ENCODE measurements around the gene NEK8. TPM values are rescaled to one million over a fixed set of nuclear protein-coding genes. Genes with fewer than 3 reads are reported as not detected.
"Not testable (repeated sequence)": the region's sequence is repeated elsewhere in the genome, so short reads cannot be mapped to it uniquely, and the experiment has no call there.

The NEK8 gene
- total RNA-seq, 2 experiments from 2014 or later = 14.0 to 17.0 TPM

DNA sequence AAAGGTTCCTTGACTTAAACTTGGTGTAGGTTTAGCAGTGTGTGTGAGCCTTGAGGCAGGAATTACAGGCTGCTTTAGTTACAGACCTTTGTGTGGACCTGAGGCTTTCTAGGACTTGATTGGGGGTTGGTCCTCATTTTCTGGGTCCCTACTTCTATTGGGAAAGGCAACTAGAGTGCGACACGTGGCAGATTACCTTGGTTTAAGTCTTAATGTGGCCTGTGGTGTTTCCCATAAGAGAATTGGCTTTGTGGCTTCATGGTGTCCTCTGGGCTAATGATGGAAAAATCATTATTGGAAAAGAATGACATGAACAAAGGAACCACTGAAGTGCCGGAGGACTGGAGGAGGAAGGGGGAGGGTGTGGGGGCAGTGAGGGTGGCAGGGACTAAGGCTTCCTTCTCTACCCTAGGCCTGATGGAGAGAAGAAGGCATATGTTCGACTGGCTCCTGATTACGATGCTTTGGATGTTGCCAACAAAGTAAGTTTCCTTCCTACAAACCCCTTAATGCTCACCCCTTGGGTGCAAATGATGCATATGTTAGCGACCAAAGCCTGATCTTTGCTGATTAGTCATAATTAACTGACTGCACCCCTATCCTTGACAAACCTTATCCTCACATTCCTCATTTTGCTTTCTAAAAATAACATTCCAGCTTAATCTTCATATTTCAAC lies 5.3 kb upstream of the NEK8 start:
- H3K36me3 ChIP-seq (ENCODE audit: insufficient read depth, low read length) = peaks cover 60% of the 10 kb centered on the region
- DNase-seq (ENCODE audit: low spot score) = no peak
- peak overlapping the region; percentile 100 for H3K4me2 ChIP-seq (ENCODE audit: low read length)
- no peaks in the 10 kb centered on the region for H3K9me2 ChIP-seq (ENCODE audit: insufficient read depth, low read length)
- POLR2A ChIA-PET = no interaction called here
- H2AFZ ChIP-seq (ENCODE audit: low read length) = no peak overlapping the region
- no peak for TF ChIP-seq EZH2phosphoT487 (IDR thresholded peaks at IDR 0.05; ENCODE audit: borderline replicate concordance, low read depth, low read length)
- TF ChIP-seq, protein P1, sequence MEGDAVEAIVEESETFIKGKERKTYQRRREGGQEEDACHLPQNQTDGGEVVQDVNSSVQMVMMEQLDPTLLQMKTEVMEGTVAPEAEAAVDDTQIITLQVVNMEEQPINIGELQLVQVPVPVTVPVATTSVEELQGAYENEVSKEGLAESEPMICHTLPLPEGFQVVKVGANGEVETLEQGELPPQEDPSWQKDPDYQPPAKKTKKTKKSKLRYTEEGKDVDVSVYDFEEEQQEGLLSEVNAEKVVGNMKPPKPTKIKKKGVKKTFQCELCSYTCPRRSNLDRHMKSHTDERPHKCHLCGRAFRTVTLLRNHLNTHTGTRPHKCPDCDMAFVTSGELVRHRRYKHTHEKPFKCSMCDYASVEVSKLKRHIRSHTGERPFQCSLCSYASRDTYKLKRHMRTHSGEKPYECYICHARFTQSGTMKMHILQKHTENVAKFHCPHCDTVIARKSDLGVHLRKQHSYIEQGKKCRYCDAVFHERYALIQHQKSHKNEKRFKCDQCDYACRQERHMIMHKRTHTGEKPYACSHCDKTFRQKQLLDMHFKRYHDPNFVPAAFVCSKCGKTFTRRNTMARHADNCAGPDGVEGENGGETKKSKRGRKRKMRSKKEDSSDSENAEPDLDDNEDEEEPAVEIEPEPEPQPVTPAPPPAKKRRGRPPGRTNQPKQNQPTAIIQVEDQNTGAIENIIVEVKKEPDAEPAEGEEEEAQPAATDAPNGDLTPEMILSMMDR (conservative IDR thresholded peaks at IDR 0.05; ENCODE audit: low read length) = no peak
- CTCF ChIA-PET (ENCODE audit: unreplicated experiment) = no interaction called here
- H3K9me3 ChIP-seq (ENCODE audit: low read length) = no peaks in the 10 kb centered on the region
- H3K4me3 ChIP-seq (ENCODE audit: low read depth, low read length, poor library complexity, severe bottlenecking) = peak overlapping the region; percentile 88
- intact Hi-C loops (cut with micrococcal nuclease; ENCODE audit: unreplicated experiment) = no loop called here
- H4K20me1 ChIP-seq (ENCODE audit: insufficient read depth, low read length) = peaks cover 9% of the 10 kb centered on the region; the same call in 1 of the 2 replicates
- BruUV-seq (replicated peaks) = no TSS peak
- H3K79me2 ChIP-seq (ENCODE audit: insufficient read depth, low read depth, low read length) = peaks cover 35% of the 10 kb centered on the region
- peaks cover 74% of the 10 kb centered on the region for H3K4me1 ChIP-seq (ENCODE audit: insufficient read depth, low read length, poor library complexity, severe bottlenecking)
- peak overlapping the region; percentile 82 for H3K27ac ChIP-seq (ENCODE audit: low read depth, low read length, poor library complexity, severe bottlenecking)

DNA sequence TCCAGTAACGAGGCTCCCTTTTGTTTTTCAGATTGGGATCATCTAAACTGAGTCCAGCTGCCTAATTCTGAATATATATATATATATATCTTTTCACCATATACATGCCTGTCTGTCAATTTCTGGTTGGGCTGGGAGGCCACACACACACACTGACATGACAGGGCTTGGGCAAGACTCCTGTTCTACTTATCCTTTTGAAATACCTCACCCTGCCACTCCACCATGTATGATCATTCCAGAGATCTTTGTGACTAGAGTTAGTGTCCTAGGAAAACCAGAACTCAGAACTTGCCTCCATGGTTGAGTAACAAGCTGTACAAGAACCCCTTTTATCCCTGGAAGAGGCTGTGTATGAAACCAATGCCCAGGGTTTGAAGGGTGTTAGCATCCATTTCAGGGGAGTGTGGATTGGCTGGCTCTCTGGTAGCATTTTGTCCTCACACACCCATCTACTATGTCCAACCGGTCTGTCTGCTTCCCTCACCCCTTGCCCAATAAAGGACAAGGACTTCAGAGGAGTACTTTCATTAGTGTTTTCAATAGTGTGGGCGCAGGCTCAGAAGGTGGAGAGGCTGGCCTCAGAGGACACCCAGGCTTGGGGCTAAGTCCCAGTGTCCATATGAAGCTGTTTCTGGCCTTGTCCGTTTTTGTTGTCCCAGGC lies 4.6 kb upstream of the NEK8 start:
- BruUV-seq (replicated peaks); H4K20me1 ChIP-seq (ENCODE audit: insufficient read depth, low read length); DNase-seq (ENCODE audit: low spot score); intact Hi-C loops (cut with micrococcal nuclease; ENCODE audit: unreplicated experiment); POLR2A ChIA-PET; H3K9me2 ChIP-seq (ENCODE audit: insufficient read depth, low read length); H3K4me3 ChIP-seq (ENCODE audit: low read depth, low read length, poor library complexity, severe bottlenecking); H3K9me3 ChIP-seq (ENCODE audit: low read length); H2AFZ ChIP-seq (ENCODE audit: low read length); CTCF ChIA-PET (ENCODE audit: unreplicated experiment): not testable (repeated sequence)
- H3K4me2 ChIP-seq (ENCODE audit: low read length) = peak overlapping the region; percentile 100
- peaks cover 60% of the 10 kb centered on the region for H3K36me3 ChIP-seq (ENCODE audit: insufficient read depth, low read length)
- H3K79me2 ChIP-seq (ENCODE audit: insufficient read depth, low read depth, low read length) = peaks cover 35% of the 10 kb centered on the region
- H3K27ac ChIP-seq (ENCODE audit: low read depth, low read length, poor library complexity, severe bottlenecking) = peak overlapping the region; percentile 82
- peaks cover 68% of the 10 kb centered on the region for H3K4me1 ChIP-seq (ENCODE audit: insufficient read depth, low read length, poor library complexity, severe bottlenecking)

DNA sequence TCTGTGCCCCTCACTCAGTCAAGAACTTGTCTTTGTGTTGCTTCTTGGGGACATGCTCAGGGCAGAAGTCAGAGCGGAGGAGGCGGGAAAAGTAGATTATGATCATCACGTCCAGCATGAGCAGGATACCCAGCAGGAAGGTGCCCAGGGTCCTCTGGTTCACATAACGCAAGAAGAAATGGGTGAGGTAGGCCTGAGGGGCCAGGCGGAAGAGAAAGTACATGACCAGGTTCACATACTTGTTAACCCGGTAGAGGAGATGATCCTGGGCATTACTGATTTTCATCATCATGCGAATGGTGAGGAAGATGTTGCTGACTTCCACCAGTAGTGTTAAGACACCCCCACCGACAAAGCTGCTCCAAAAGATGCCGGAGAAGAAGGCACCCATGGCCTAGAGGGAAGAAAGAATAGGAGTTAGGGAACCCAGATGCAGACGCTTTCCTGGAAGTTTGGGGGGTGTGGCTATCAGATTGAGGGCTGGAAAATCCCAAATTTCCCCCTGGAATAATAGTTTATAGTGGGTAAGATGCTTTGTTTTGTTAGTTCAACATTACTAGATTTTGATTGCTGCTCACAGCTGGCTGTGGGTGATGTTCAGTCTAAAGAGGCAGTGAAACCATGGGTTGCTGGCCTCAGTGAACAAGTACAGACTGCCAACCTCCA lies 4.0 kb upstream of the NEK8 start:
- intact Hi-C loops (cut with micrococcal nuclease; ENCODE audit: unreplicated experiment) = loop anchor here (5.0 kb wide), 2 partner anchors 38 to 128 kb away; no protein-coding TSS in a partner anchor
- Histone ChIP-seq H2AFZ (ENCODE audit: low read length) (no peak overlapping the region), H3K4me2 (ENCODE audit: low read length) (peak overlapping the region; percentile 96; the same call in 1 of the 2 replicates), H3K27ac (ENCODE audit: low read depth, low read length, poor library complexity, severe bottlenecking) (peak overlapping the region; percentile 82), H3K9me2 (ENCODE audit: insufficient read depth, low read length) (no peaks in the 10 kb centered on the region), H3K4me1 (ENCODE audit: insufficient read depth, low read length, poor library complexity, severe bottlenecking) (peaks cover 71% of the 10 kb centered on the region), H3K36me3 (ENCODE audit: insufficient read depth, low read length) (peaks cover 60% of the 10 kb centered on the region), H3K9me3 (ENCODE audit: low read length) (no peaks in the 10 kb centered on the region), H3K4me3 (ENCODE audit: low read depth, low read length, poor library complexity, severe bottlenecking) (no peak overlapping the region), H4K20me1 (ENCODE audit: insufficient read depth, low read length) (peaks cover 9% of the 10 kb centered on the region; the same call in 1 of the 2 replicates), H3K79me2 (ENCODE audit: insufficient read depth, low read depth, low read length) (peaks cover 35% of the 10 kb centered on the region)
- DNase-seq (ENCODE audit: low spot score) = peak; percentile 28
- BruUV-seq (replicated peaks) = TSS peak; percentile 29
- CTCF ChIA-PET (ENCODE audit: unreplicated experiment) = no interaction called here
- TF ChIP-seq, protein P1 (conservative IDR thresholded peaks at IDR 0.05; ENCODE audit: low read length) = no peak
- no peak for TF ChIP-seq EZH2phosphoT487 (IDR thresholded peaks at IDR 0.05; ENCODE audit: borderline replicate concordance, low read depth, low read length)
- POLR2A ChIA-PET = interaction anchor here (1.0 kb wide), 1 partner anchor 38 kb away, joined by 4 read pairs; no protein-coding TSS in a partner anchor
